ENCODE measurements around the gene XRN2.

Gene XRN2

GRCh38 chr20:21435576-21435975, 132.4 kb downstream of the XRN2 start:
- TF ChIP-seq CTCF (IDR thresholded peaks at IDR 0.05; ENCODE audit: low read depth, low read length), result no peak
- Histone ChIP-seq H3K27me3 (ENCODE audit: insufficient read depth, low read depth, severe bottlenecking) (peaks cover 59% of the 10 kb centered on the region), H3K9me3 (ENCODE audit: severe bottlenecking) (no peaks in the 10 kb centered on the region), H3K4me3 (ENCODE audit: low read depth, low read length) (no peak overlapping the region), H3K36me3 (no peaks in the 10 kb centered on the region), H3K27ac (no peak overlapping the region)
- DNase-seq, result no peak

GRCh38 chr20:21436205-21436604, 133.1 kb downstream of the XRN2 start:
- no peaks in the 10 kb centered on the region for H3K36me3 ChIP-seq
- H3K4me3 ChIP-seq (ENCODE audit: low read depth, low read length), result no peak overlapping the region
- no peaks in the 10 kb centered on the region for H3K9me3 ChIP-seq (ENCODE audit: severe bottlenecking)
- peaks cover 60% of the 10 kb centered on the region for H3K27me3 ChIP-seq (ENCODE audit: insufficient read depth, low read depth, severe bottlenecking)
- TF ChIP-seq CTCF (IDR thresholded peaks at IDR 0.05; ENCODE audit: low read depth, low read length), result no peak
- no peak for DNase-seq
- H3K27ac ChIP-seq, result no peak overlapping the region

- H3K9me3 ChIP-seq (ENCODE audit: severe bottlenecking), result no peaks in the 10 kb centered on the region
- no peak for DNase-seq
- H3K27ac ChIP-seq, result no peak overlapping the region
- no peaks in the 10 kb centered on the region for H3K36me3 ChIP-seq
- no peak overlapping the region for H3K4me3 ChIP-seq (ENCODE audit: low read depth, low read length)
- peaks cover 59% of the 10 kb centered on the region for H3K27me3 ChIP-seq (ENCODE audit: insufficient read depth, low read depth, severe bottlenecking)
- TF ChIP-seq CTCF (IDR thresholded peaks at IDR 0.05; ENCODE audit: low read depth, low read length), result no peak
Measured at GRCh38 chr20:21437248-21437647, 134.1 kb downstream of the XRN2 start.

- H3K4me3 ChIP-seq (ENCODE audit: low read depth, low read length), result no peak overlapping the region
- no peaks in the 10 kb centered on the region for H3K36me3 ChIP-seq
- no peak overlapping the region for H3K27ac ChIP-seq
- H3K27me3 ChIP-seq (ENCODE audit: insufficient read depth, low read depth, severe bottlenecking), result peaks cover 58% of the 10 kb centered on the region
- no peaks in the 10 kb centered on the region for H3K9me3 ChIP-seq (ENCODE audit: severe bottlenecking)
- no peak for TF ChIP-seq CTCF (IDR thresholded peaks at IDR 0.05; ENCODE audit: low read depth, low read length)
- no peak for DNase-seq
Measured at GRCh38 chr20:21437816-21438215, 134.7 kb downstream of the XRN2 start.
